Smooth muscle cell (in vitro differentiated cells): Measurements from ENCODE around the gene AQP1. TPM values are rescaled to one million over a fixed set of nuclear protein-coding genes. Genes with fewer than 3 reads are reported as not detected.

Source experiments
- DNase-seq: peaks from one replicate; lab custom pipeline; 2025; ENCODE audit not compliant: unreplicated experiment; lab: John Stamatoyannopoulos, UW
- H2AFZ ChIP-seq: fragments of 200-600 bp; sonication (generic); 2 replicates; pipeline ENCODE4 v1.6.0; 2016; ENCODE audit warnings: antibody characterized with exemption, low read depth, mild to moderate bottlenecking
- H3F3A ChIP-seq: fragments of 200-600 bp; sonication (generic); 2 replicates; pipeline ENCODE4 v1.6.0; 2017; ENCODE audit warnings: antibody characterized with exemption, low read depth
- H3K27ac ChIP-seq: fragments of 200-600 bp; sonication (generic); 2 replicates; pipeline ENCODE4 v1.5.1; 2016; ENCODE audit warnings: low read depth, mild to moderate bottlenecking
- H3K27me3 ChIP-seq: fragments of 200-600 bp; sonication (generic); 2 replicates; pipeline ENCODE4 v1.6.1; 2016; ENCODE audit warnings: low read depth, mild to moderate bottlenecking
- H3K36me3 ChIP-seq: fragments of 200-600 bp; sonication (generic); 2 replicates; pipeline ENCODE4 v1.5.1; 2016; ENCODE audit warnings: low read depth
- H3K4me1 ChIP-seq: fragments of 200-600 bp; sonication (generic); 2 replicates; pipeline ENCODE4 v1.5.1; 2016; ENCODE audit warnings: low read depth
- H3K4me2 ChIP-seq: fragments of 200-600 bp; sonication (generic); 2 replicates; pipeline ENCODE4 v1.6.0; 2016; ENCODE audit warnings: mild to moderate bottlenecking
- H3K4me3 ChIP-seq: fragments of 200-600 bp; sonication (generic); 2 replicates; pipeline ENCODE4 v1.5.1; 2016; ENCODE audit warnings: mild to moderate bottlenecking
- H3K79me2 ChIP-seq: fragments of 200-600 bp; sonication (generic); 2 replicates; pipeline ENCODE4 v1.6.0; 2016; ENCODE audit warnings: low read depth, mild to moderate bottlenecking
- H3K9ac ChIP-seq: fragments of 200-600 bp; sonication (generic); 2 replicates; pipeline ENCODE4 v1.6.0; 2016; ENCODE audit warnings: low read depth
- H3K9me3 ChIP-seq: fragments of 200-600 bp; sonication (generic); replicated peaks from 2 replicates; pipeline ENCODE4 v1.5.1; 2016; ENCODE audit warnings: low read depth
- H4K20me1 ChIP-seq: fragments of 200-600 bp; sonication (generic); 2 replicates; pipeline ENCODE4 v1.6.0; 2016; ENCODE audit warnings: low read depth
- WGBS: methylation state at CpG from one replicate; pipeline ENCODE4 v1.1.7; 2016; ENCODE audit warnings: low lambda C conversion rate; 5-methylcytosine and 5-hydroxymethylcytosine counted together
- polyA plus RNA-seq: library from polyadenylated mRNA; unstranded; fragments of >200 nt; fragmentation: Nextera tagmentation; extraction: Ambion mirVana; gene quantifications from 2 replicates; pipeline ENCODE4 v1.2.1, GENCODE V29; 2016
- total RNA-seq: library from RNA; depleted of rRNA; stranded (reverse); fragments of >200 nt; gene quantifications from 2 replicates; pipeline ENCODE4 v1.2.3, GENCODE V29; 2014
- TF ChIP-seq, protein P1 (sequence below): fragments of 200-600 bp; sonication (generic); IDR thresholded peaks from 2 replicates; pipeline ENCODE4 v1.5.1; 2017; ENCODE audit warnings: borderline replicate concordance, mild to moderate bottlenecking, antibody characterized with exemption; ENCODE audit not compliant: insufficient read depth, poor library complexity, severe bottlenecking

Gene AQP1
- total and polyA plus RNA-seq, 2 experiments from 2014 or later: 2,330 to 2,747 TPM

DNA sequence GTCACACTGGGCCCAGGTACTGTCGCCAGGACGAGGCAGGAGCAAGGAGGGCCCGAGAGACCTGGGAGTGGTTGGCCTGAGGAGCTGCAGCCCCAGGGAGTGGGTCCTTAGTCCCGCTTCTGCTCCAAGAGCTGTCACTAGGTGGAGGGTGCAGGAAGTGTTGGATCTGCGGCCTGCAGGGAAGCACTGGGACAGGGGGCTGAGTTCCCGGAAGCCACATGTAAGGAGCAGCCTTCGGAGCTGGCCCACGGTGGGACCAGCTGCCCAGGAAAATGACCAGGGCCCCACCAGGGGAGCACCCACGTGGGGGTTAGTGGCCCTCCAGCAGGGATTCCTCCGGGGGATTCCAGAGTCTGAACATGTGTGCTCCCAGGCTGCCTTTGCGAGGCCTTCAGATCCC lies 9.2 kb upstream of the AQP1 start:
- Histone ChIP-seq H2AFZ (no peak overlapping the region), H3K9me3 (no peaks in the 10 kb centered on the region), H3K36me3 (no peaks in the 10 kb centered on the region), H3F3A (no peaks in the 10 kb centered on the region), H3K4me2 (no peak overlapping the region), H3K4me1 (peaks cover 8% of the 10 kb centered on the region), H3K27ac (no peak overlapping the region), H3K9ac (no peak overlapping the region), H4K20me1 (no peaks in the 10 kb centered on the region), H3K79me2 (no peaks in the 10 kb centered on the region), H3K27me3 (no peaks in the 10 kb centered on the region), H3K4me3 (no peak overlapping the region)
- TF ChIP-seq, protein P1, sequence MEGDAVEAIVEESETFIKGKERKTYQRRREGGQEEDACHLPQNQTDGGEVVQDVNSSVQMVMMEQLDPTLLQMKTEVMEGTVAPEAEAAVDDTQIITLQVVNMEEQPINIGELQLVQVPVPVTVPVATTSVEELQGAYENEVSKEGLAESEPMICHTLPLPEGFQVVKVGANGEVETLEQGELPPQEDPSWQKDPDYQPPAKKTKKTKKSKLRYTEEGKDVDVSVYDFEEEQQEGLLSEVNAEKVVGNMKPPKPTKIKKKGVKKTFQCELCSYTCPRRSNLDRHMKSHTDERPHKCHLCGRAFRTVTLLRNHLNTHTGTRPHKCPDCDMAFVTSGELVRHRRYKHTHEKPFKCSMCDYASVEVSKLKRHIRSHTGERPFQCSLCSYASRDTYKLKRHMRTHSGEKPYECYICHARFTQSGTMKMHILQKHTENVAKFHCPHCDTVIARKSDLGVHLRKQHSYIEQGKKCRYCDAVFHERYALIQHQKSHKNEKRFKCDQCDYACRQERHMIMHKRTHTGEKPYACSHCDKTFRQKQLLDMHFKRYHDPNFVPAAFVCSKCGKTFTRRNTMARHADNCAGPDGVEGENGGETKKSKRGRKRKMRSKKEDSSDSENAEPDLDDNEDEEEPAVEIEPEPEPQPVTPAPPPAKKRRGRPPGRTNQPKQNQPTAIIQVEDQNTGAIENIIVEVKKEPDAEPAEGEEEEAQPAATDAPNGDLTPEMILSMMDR: no peak
- 87% methylated on average over 11 of the region's 11 CpGs for whole genome bisulfite sequencing
- no peak for DNase-seq

DNA sequence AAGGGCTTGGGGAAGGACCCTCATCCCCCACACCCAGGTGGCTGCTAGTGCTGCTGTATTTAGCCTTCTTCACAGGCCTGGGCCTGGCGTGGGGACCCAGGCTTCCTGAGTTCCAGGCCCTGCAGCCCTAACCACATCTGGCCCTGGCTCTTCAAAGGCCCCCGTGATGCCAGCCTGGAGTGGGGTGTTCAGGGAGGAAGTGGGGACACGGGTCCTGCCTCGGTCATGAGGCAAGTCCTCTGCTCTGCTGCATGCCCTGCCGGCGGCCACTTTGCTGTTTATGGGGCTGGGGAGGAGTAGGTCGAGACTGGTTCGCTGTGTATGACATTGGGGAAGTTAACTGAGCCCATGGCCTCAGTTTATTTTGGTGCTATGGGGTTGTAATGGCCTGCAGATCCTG lies 8.5 kb upstream of the AQP1 start:
- Histone ChIP-seq H3K9me3 (no peaks in the 10 kb centered on the region), H3K4me2 (no peak overlapping the region), H3K4me3 (no peak overlapping the region), H3K27ac (no peak overlapping the region), H3K79me2 (no peaks in the 10 kb centered on the region), H3F3A (no peaks in the 10 kb centered on the region), H3K27me3 (no peaks in the 10 kb centered on the region), H4K20me1 (no peaks in the 10 kb centered on the region), H2AFZ (no peak overlapping the region), H3K4me1 (peaks cover 9% of the 10 kb centered on the region), H3K9ac (no peak overlapping the region), H3K36me3 (no peaks in the 10 kb centered on the region)
- no peak for DNase-seq
- WGBS: 96% methylated on average over 8 of the region's 8 CpGs
- TF ChIP-seq, protein P1: no peak

- Histone ChIP-seq H3K9me3 (no peaks in the 10 kb centered on the region), H3K9ac (no peak overlapping the region), H3K27ac (no peak overlapping the region), H3K4me3 (no peak overlapping the region), H3K79me2 (no peaks in the 10 kb centered on the region), H3K4me2 (no peak overlapping the region), H3K36me3 (no peaks in the 10 kb centered on the region), H3F3A (no peaks in the 10 kb centered on the region), H3K4me1 (peaks cover 9% of the 10 kb centered on the region), H4K20me1 (no peaks in the 10 kb centered on the region), H2AFZ (no peak overlapping the region), H3K27me3 (no peaks in the 10 kb centered on the region)
- WGBS: 94% methylated on average over 9 of the region's 9 CpGs
- TF ChIP-seq, protein P1: no peak
- no peak for DNase-seq
Measured at GRCh38 chr7:30904561-30904960, 7.1 kb upstream of the AQP1 start.
